HG03520 (cell line): ENCODE data around the gene FBXO28.
A peak's percentile ranks its signal among the peaks of the same experiment; 100 is the strongest.

Source experiments
- ATAC-seq: cut with Tn5 transposase; IDR thresholded peaks from one replicate; pipeline ENCODE4 v1.9.1; 2021; ENCODE audit warnings: mild to moderate bottlenecking, moderate library complexity; ENCODE audit not compliant: unreplicated experiment

The FBXO28 gene

GRCh38 chr1:224149709-224150108 lies 35.8 kb downstream of the FBXO28 start:
- ATAC-seq, result no peak

GRCh38 chr1:224151117-224151516 lies 37.2 kb downstream of the FBXO28 start:
- no peak for ATAC-seq

GRCh38 chr1:224157316-224157715 lies 43.4 kb downstream of the FBXO28 start:
- ATAC-seq, result no peak

- no peak for ATAC-seq
These were observed 45.6 kb downstream of the FBXO28 start for GRCh38 chr1:224159541-224159940.

- no peak for ATAC-seq
These were observed 46.3 kb downstream of the FBXO28 start for GRCh38 chr1:224160171-224160682.

- ATAC-seq, result no peak
These were observed 48.9 kb downstream of the FBXO28 start for GRCh38 chr1:224162768-224163167.

- ATAC-seq, result no peak
These were observed 49.4 kb downstream of the FBXO28 start for GRCh38 chr1:224163311-224163710.

GRCh38 chr1:224168859-224169380 lies 55.0 kb downstream of the FBXO28 start:
- ATAC-seq, result peak; percentile 87

- ATAC-seq, result no peak
These were observed 55.9 kb downstream of the FBXO28 start for GRCh38 chr1:224169718-224170270.

- ATAC-seq, result no peak
These were observed 56.4 kb downstream of the FBXO28 start for GRCh38 chr1:224170343-224170742.

GRCh38 chr1:224170748-224171478 lies 57.0 kb downstream of the FBXO28 start:
- no peak for ATAC-seq

GRCh38 chr1:224172229-224172628 lies 58.3 kb downstream of the FBXO28 start:
- ATAC-seq, result no peak

- ATAC-seq, result no peak
These were observed 59.6 kb downstream of the FBXO28 start for GRCh38 chr1:224173523-224173922.

GRCh38 chr1:224175617-224176016 lies 61.7 kb downstream of the FBXO28 start:
- no peak for ATAC-seq

GRCh38 chr1:224177356-224177999 lies 63.6 kb downstream of the FBXO28 start:
- no peak for ATAC-seq

- ATAC-seq, result no peak
These were observed 65.0 kb downstream of the FBXO28 start for GRCh38 chr1:224178894-224179293.

- no peak for ATAC-seq
These were observed 67.0 kb downstream of the FBXO28 start for GRCh38 chr1:224180783-224181452.

- no peak for ATAC-seq
These were observed 67.5 kb downstream of the FBXO28 start for GRCh38 chr1:224181453-224181810.

- ATAC-seq, result peak; percentile 35
These were observed 68.3 kb downstream of the FBXO28 start for GRCh38 chr1:224182057-224182865.

- ATAC-seq, result peak; percentile 59
These were observed 69.1 kb downstream of the FBXO28 start, which contains the start of gene DEGS1 for GRCh38 chr1:224182866-224183590. Gene DEGS1, plus strand, starts transcription at chr1:224183240. Its CDS starts 97 bp downstream, at chr1:224183337.
